ENCODE data around the gene RNASE8.

DNA sequence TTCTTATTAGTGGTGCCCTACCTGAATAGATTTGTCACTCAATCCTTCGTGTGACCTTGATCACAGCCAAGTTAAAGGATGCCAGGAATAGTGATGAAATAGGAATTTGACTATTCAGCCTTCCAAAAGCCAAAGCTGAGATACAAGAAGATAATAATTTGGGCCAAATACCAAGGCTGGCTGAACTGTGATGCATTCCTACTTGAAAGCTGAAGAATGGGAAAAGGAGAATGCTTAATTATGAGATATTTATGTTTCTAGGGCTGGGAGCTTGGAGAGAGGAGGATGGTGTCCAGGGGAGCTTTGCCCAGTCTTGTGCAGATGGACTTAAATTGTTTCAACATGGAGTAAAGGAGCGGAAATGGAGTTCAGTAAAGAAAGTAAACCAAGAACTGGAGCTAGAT is 10.2 kb upstream of the RNASE8 start:
- TF ChIP-seq, protein P1, sequence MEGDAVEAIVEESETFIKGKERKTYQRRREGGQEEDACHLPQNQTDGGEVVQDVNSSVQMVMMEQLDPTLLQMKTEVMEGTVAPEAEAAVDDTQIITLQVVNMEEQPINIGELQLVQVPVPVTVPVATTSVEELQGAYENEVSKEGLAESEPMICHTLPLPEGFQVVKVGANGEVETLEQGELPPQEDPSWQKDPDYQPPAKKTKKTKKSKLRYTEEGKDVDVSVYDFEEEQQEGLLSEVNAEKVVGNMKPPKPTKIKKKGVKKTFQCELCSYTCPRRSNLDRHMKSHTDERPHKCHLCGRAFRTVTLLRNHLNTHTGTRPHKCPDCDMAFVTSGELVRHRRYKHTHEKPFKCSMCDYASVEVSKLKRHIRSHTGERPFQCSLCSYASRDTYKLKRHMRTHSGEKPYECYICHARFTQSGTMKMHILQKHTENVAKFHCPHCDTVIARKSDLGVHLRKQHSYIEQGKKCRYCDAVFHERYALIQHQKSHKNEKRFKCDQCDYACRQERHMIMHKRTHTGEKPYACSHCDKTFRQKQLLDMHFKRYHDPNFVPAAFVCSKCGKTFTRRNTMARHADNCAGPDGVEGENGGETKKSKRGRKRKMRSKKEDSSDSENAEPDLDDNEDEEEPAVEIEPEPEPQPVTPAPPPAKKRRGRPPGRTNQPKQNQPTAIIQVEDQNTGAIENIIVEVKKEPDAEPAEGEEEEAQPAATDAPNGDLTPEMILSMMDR (conservative IDR thresholded peaks at IDR 0.05; ENCODE audit: low read length) = no peak
- no peak for TF ChIP-seq EZH2phosphoT487 (IDR thresholded peaks at IDR 0.05; ENCODE audit: borderline replicate concordance, low read depth, low read length)

Data from OCI-LY7 (cell line).